Measurements from ENCODE around the gene RNF114.

- no peak for TF ChIP-seq POLR2A (IDR thresholded peaks at IDR 0.05)
- TF ChIP-seq, protein P1, sequence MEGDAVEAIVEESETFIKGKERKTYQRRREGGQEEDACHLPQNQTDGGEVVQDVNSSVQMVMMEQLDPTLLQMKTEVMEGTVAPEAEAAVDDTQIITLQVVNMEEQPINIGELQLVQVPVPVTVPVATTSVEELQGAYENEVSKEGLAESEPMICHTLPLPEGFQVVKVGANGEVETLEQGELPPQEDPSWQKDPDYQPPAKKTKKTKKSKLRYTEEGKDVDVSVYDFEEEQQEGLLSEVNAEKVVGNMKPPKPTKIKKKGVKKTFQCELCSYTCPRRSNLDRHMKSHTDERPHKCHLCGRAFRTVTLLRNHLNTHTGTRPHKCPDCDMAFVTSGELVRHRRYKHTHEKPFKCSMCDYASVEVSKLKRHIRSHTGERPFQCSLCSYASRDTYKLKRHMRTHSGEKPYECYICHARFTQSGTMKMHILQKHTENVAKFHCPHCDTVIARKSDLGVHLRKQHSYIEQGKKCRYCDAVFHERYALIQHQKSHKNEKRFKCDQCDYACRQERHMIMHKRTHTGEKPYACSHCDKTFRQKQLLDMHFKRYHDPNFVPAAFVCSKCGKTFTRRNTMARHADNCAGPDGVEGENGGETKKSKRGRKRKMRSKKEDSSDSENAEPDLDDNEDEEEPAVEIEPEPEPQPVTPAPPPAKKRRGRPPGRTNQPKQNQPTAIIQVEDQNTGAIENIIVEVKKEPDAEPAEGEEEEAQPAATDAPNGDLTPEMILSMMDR (IDR thresholded peaks at IDR 0.05): no peak
Measured at GRCh38 chr20:49973981-49974380, 37.8 kb downstream of the RNF114 start.
